PFSK-1 (cell line): ENCODE measurements around the gene OR10A6. TPM values are rescaled to one million over a fixed set of nuclear protein-coding genes. Genes with fewer than 3 reads are reported as not detected.

Source experiments
- FOXP2 ChIP-seq: optimal IDR thresholded peaks from 2 replicates; pipeline ENCODE3; 2011; ENCODE audit warnings: borderline replicate concordance, control low read depth, inconsistent platforms; ENCODE audit not compliant: insufficient read depth; ENCODE audit errors: extremely low read length, extremely low read depth
- POLR2AphosphoS5 ChIP-seq: IDR thresholded peaks from 2 replicates; pipeline ENCODE4 v1.6.1; 2012; ENCODE audit warnings: low read depth, mild to moderate bottlenecking, control low read depth, low read length, moderate library complexity
- REST ChIP-seq, 2 experiments: IDR thresholded peaks; 2 replicates each; pipeline versions ENCODE4 v1.6.1 to v1.8.0; 2011 to 2012; ENCODE audit warnings: low read depth in 2 of 2, low read length in 2 of 2, control low read depth in 1 of 2, inconsistent platforms in 1 of 2, mild to moderate bottlenecking in 1 of 2, moderate library complexity in 1 of 2; ENCODE audit not compliant: insufficient read depth in 1 of 2
- SIN3A ChIP-seq: IDR thresholded peaks from 2 replicates; pipeline ENCODE4 v1.6.1; 2012; ENCODE audit warnings: mild to moderate bottlenecking, low read length, moderate library complexity, borderline replicate concordance; ENCODE audit not compliant: insufficient read depth
- TAF1 ChIP-seq: IDR thresholded peaks from 2 replicates; pipeline ENCODE4 v1.6.1; 2012; ENCODE audit warnings: low read length, control low read depth, borderline replicate concordance; ENCODE audit not compliant: insufficient read depth
- polyA plus RNA-seq: library from polyadenylated mRNA; unstranded; fragments of >200 nt; gene quantifications from one replicate; pipeline ENCODE4 v1.2.1, GENCODE V29; 2012; ENCODE audit warnings: low read depth, missing spikeins; ENCODE audit not compliant: insufficient read length

The OR10A6 gene
- not detected for polyA plus RNA-seq

- no peak for TF ChIP-seq SIN3A
- no peak for TF ChIP-seq REST (IDR thresholded peaks at IDR 0.05; ENCODE audit: insufficient read depth in 1 of 2, low read depth in 2 of 2, low read length in 2 of 2)
- no peak for TF ChIP-seq FOXP2
- TF ChIP-seq TAF1, result no peak
- no peak for TF ChIP-seq POLR2AphosphoS5
Measured at GRCh38 chr11:7931168-7931567, at the start of gene OR10A6. OR10A6 (minus strand) TSS chr11:7931268; CDS start chr11:7928662, 2,606 bp downstream.

DNA sequence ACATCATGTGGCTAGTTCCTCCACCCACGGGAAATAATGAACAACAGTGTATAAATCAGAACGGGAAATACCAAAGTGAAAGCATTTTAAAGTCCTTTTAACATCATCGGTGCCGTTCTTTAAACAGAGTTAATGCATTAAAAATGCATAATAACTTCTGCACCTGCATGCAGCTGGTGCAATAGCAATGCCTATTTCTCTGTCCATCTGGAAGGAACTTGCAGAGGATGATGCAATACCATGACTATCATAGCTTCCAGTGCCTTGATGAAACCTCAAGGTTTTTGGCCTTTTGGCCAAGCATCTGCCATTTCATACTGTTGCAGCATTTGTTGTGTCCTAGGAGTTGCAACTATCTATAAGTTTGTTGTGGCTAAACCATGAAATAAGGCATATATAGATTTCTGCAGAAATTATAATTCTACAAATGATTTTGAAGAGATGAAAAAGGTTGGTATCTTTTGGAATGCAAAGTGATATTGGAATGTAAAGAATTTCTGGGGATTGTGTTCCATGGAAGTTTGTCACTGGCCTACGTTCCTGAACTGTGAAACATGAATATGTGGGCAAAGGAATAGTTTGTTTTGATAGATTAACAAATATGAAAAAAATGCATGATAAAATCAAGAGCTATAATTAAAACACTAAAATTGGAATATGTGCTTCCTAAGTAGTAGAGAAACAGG is 46.3 kb upstream of the OR10A6 start:
- TF ChIP-seq SIN3A (no peak), REST (IDR thresholded peaks at IDR 0.05; ENCODE audit: insufficient read depth in 1 of 2, low read depth in 2 of 2, low read length in 2 of 2) (no peak), FOXP2 (no peak), TAF1 (no peak), POLR2AphosphoS5 (no peak)

- TF ChIP-seq FOXP2 (no peak), TAF1 (no peak), SIN3A (no peak), REST (IDR thresholded peaks at IDR 0.05; ENCODE audit: insufficient read depth in 1 of 2, low read depth in 2 of 2, low read length in 2 of 2) (no peak), POLR2AphosphoS5 (no peak)
Measured at GRCh38 chr11:7974668-7975067, 43.6 kb upstream of the OR10A6 start.

DNA sequence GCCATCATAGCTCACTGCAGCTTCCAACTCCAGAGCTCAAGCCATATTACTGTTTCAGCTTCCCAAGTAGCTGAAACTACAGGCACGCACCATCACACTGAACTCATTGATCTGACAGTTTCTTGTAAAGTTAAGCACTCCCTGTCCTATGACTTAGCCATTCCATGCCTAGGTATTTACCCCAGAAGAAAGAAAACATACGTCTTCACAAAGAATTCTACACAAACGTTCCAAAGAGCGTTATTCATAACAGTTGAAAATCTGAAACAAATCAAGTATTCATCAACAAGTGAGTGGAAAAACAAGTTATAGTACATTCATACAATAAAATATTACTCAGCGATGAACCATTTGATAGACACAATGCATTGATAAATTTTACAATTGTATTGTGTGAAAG is 41.9 kb upstream of the OR10A6 start:
- TF ChIP-seq FOXP2, result no peak
- no peak for TF ChIP-seq TAF1

- TF ChIP-seq SIN3A (no peak), REST (IDR thresholded peaks at IDR 0.05; ENCODE audit: insufficient read depth in 1 of 2, low read depth in 2 of 2, low read length in 2 of 2) (no peak), FOXP2 (no peak), TAF1 (no peak), POLR2AphosphoS5 (no peak)
Measured at GRCh38 chr11:7971846-7972245, 40.8 kb upstream of the OR10A6 start.
